GM19468 (cell line): Measurements from ENCODE around the gene FSD2.
"Not testable (repeated sequence)": the region's sequence is repeated elsewhere in the genome, so short reads cannot be mapped to it uniquely, and the experiment has no call there.

Experiments
- ATAC-seq: cut with Tn5 transposase; IDR thresholded peaks from one replicate; pipeline ENCODE4 v1.9.1; 2021; ENCODE audit warnings: mild to moderate bottlenecking, moderate library complexity, moderate number of reproducible peaks; ENCODE audit not compliant: unreplicated experiment; ENCODE audit errors: extremely low read depth

Gene FSD2

GRCh38 chr15:82749951-82750830 is 55.7 kb downstream of the FSD2 start:
- ATAC-seq: peak; percentile 80

DNA sequence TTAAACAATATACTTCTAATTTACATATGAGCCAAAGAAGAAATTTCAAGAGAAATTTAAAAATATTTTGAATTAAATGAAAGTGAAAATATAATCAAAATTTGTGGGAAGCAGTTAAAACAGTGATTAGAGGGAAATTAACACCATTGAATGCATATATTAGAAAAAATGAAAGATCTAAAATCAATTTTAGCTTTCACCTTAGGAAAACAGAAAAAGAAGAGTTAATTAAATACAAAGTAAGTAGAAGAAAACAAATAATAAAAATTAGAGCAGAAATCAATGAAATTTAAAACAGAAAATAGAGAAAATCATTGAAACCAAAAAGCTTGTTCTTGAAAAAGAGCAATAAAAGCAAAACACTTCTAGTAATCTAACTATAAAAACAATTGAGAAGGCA is 57.6 kb downstream of the FSD2 start:
- ATAC-seq: no peak

DNA sequence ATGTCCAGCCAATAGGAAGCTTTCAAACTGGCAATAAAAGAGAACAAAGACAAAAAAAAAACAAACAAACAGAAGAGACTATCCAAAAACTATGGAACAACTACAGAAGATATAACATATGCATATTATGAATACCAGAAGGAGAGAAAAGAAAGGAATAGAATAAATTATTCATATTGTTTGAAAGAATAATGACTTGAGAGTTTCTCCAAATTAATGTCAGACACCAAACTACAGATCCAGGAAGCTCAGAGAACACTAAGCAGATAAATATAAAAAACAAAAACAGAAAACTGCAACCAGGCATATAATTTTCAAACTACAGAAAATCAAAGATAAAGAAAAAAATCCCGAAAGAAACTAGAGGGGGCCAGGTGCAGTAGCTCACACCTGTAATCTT is 62.1 kb downstream of the FSD2 start:
- ATAC-seq: no peak

- ATAC-seq: no peak
Observed at GRCh38 chr15:82742134-82742533, 63.7 kb downstream of the FSD2 start.

DNA sequence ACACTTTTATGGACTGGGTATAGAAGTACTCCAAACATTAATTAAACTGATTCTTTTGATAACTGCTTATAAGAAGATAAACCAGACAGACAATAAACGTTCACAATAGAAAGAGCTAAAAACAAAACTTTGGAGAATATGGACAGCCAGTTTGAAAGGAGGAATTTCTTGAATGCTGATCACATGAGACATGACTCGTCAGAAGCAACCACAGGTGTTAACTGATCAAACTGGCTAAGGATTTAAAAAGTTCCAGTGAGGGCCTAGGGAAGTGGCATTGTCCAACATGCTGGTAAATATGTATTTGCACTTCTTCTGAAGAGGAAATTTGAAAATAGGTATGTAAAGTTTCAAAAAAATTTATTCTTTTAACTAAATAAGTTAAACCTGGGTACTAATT is 66.8 kb downstream of the FSD2 start:
- no peak for ATAC-seq

DNA sequence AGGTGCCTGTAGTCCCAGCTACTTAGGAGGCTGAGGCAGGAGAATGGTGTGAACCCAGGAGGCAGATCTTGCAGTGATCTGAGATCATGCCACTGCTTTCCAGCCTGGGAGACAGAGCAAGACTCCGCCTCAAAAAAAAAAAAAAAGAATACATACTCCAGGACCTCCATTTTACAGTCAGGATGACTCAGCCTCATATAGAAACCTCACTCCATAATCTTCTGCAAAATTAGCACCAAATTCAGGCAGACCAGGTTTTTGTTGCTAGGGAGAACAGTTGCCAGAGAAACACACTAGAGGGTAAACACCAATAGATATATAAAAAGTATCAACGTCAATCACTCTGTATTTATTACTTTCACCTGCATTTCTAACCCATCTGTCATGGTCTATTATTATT is 67.9 kb downstream of the FSD2 start:
- no peak for ATAC-seq

DNA sequence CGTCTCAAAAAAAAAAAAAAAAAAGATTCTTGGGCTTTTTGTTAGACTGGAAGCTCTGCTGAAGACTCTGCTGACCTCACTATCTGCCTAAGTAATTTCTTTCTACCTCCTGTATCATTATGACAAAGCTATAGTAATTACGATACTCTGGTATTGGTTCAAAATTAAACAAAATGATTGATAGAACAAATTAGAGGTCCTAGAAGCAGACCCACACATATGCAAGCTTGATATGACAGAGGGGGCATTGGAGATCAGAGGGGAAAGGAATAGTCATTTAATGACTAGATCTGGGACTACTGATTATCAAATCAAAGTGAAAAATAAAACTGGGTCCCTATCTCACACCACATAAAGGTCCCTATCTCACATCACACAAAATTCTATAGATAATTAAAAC is 74.3 kb downstream of the FSD2 start:
- ATAC-seq: no peak

DNA sequence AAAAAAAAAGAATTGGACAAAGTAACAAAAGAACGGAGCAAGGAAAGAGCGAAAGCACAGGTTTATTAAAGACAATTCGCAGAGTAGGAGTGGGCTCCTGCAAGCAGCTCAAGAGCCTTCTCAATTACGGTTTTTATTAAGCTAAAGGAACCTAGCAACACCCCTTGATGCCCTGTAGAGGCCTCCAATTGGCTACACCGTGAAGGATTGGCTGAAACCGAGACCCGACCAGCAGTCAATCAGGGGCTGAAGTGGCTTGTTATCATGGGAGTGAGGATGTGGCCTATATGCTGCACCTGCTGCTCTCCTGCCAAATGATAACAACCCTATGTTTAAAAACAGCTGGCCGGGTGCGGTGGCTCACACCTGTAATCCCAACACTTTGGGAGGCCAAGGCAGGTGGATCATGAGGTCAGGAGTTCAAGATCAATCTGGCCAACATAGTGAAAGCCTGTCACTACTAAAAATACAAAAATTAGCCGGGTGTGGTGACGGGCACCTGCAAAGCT is 75.8 kb downstream of the FSD2 start:
- no peak for ATAC-seq

DNA sequence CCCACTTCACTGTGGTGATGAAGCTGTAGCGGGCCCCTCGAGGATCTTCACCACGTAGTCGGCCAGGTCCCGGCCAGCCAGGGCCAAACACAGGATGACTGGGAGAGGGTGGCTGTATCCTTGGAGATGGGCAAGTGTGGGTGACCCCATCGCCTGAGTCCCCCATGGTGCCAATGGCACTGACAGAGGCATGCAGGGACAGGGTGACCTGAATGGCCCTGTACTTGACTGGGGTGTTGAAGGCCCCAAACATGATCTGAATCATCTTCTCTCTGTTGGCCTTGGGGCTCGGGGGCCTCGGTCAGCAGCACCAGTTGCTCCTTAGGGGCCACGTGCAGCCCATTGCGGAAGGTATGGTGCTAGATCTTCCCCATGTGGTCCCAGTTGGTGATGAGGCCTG is 79.1 kb downstream of the FSD2 start:
- no peak for ATAC-seq

DNA sequence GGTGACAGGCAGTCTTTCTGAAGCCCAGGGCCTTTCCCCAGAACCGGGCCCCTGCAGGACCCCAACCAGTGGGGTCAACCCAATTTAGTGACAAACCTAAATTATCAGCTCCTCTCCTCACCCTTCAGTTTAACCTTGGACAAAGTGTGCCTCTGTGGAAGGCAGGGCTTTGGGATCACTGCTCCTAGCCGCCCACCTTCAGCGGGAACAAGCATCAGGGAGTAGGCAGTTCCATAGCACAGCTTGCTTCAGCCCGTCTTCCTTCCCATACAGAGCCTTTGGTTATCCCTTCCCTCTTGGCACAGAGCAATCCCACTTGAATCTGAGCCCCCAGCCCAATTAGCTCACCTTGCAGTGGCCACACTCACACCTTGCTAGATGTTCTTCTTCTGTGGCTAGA is 90.9 kb downstream of the FSD2 start:
- ATAC-seq: no peak

- ATAC-seq: no peak
Observed at GRCh38 chr15:82714016-82714415, 91.9 kb downstream of the FSD2 start.

DNA sequence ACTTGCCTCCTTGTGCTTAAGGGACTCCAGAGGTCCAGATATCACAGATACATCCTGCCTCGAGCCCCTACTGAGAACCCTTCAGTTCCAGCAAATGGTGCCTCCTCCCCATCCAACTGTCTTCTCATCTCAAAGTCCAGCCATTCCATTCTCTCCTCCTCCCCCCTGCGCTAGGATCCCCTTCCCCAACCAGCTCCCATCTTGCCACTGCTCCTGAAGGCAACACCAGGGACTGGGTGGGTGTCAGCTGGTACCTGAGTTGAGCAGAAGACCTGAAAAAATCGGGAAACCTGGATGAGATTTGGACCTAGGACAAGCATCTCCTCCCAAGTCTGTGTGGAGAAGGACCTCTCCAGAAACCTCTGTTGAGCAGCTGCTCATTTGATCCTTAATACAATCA is 93.8 kb downstream of the FSD2 start:
- no peak for ATAC-seq

- no peak for ATAC-seq
Observed at GRCh38 chr15:82710926-82711490, 94.9 kb downstream of the FSD2 start.

DNA sequence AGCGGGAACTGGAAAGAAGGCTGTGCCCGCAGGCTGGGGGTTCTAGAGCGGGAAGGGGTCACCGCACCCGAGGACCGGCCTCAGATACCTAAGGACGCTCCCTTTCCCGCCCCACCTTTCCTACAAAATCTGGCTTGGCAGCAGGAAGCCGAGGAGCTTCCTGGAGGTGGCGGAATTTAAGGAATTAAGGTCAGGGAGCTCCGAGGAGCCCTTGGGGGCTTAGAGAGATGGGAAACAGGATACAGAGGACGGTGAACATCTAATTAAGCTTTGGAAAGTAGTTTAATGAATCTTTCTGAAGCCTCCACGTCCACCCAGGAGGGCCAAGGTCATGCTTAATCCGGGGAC is 95.7 kb downstream of the FSD2 start:
- ATAC-seq: no peak

- ATAC-seq: peak; percentile 68
Observed at GRCh38 chr15:82709421-82710207, 96.3 kb downstream of the FSD2 start, which contains the start of gene AP3B2. Gene AP3B2, minus strand, starts transcription at chr15:82709875. Its CDS starts 169 bp downstream, at chr15:82709706.

DNA sequence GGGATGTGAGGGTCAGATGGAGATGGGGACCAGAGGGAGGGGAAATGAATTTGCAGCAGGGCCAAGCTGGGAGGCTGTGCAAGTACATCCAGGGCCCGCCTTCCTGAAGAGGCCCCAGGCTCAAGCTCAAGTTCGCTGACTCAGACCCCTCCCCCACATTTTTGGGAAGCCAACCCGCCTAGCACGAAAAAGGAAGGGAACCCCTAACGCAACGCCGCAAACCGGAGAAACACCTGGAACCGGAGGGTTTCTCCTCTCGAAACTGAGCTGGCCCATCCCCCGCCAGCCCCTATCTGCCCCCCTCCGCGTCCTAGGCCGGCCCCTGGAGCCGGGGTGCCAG is 96.8 kb downstream of the FSD2 start:
- ATAC-seq: no peak

GRCh38 chr15:82705856-82706255 is 100.0 kb downstream of the FSD2 start:
- not testable (repeated sequence) for ATAC-seq
